NCI-H2171 treated with DMSO at 0.1 percent for 48 hours (cell line): ENCODE measurements around the gene TSR1.
"Not testable (repeated sequence)": the region's sequence is repeated elsewhere in the genome, so short reads cannot be mapped to it uniquely, and the experiment has no call there.

ENCODE experiments used
- DNase-seq: peaks from one replicate; lab custom pipeline; 2025; lab: John Stamatoyannopoulos, UW

TSR1 gene

GRCh38 chr17:2336852-2337543, 741 bp upstream of the TSR1 start, which contains the start of gene SGSM2:
Gene SGSM2 (plus strand): TSS chr17:2337501. CDS start chr17:2337689, 188 bp downstream.
- DNase-seq, result peak; percentile 74

DNA sequence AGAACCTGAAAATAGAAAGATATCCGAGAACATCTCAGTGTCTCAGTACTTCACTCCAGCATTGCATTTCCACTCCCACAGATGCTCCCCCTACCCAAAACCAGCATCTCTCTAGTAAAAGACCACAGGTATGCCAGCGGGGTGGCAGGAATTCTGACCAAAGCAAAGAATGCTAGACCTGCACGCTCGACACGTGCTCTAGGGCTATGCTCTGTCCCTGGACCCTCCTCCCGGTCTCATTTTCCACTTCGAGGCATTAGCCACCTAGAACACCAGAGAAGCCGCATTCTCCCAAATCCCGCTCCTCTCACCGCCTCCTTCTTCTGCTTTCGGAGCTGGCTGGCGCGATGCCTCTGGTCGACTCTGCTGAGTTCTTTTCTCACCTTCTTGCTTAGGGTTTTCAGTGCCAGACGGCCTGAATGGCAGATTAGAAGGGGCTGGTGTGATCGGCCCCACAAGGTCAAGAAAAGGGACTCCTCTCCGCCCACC, 487 bp downstream of the TSR1 start:
- DNase-seq, result no peak

- no peak for DNase-seq
Measured at GRCh38 chr17:2331303-2331702, 5.0 kb downstream of the TSR1 start.

DNA sequence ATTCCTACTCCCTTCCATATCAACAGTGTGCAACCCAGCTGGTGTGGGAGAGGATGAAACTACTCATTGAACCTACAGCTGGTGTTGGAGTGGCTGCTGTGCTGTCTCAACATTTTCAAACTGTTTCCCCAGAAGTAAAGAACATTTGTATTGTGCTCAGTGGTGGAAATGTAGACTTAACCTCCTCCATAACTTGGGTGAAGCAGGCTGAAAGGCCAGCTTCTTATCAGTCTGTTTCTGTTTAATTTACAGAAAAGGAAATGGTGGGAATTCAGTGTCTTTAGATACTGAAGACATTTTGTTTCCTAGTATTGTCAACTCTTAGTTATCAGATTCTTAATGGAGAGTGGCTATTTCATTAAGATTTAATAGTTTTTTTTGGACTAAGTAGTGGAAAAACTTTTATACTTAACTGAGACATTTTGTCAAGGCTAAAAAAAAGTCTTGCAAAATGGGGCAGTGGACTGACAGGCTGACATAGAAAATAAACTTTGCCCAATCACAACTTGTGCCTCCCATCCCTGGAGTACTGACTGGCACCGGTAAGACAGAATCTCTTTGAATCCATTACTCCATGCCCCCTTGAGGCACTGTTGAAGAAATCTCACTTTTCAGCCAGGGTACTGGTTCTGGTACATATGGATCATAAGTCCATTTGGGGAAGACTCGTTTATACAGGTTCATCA, 12.5 kb downstream of the TSR1 start:
- DNase-seq, result no peak

DNA sequence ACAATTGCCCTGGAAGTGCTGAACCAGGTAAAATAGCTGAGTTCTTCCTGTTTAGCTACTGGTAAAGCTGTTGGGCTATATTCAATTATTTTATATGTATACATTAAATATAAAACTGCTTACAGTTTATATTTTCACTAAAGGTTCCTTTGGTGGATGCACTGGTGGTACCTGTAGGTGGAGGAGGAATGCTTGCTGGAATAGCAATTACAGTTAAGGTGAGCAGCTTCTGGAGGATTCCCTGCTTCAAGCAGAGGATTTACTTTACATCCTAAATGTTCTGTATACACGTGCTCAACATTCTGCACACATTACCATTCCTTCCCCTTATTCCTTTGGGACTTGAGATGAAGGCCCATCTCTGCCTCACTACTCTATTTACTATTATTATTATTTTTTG, 14.9 kb downstream of the TSR1 start:
- no peak for DNase-seq

- no peak for DNase-seq
Measured at GRCh38 chr17:2319051-2319450, 17.2 kb downstream of the TSR1 start.

- DNase-seq, result no peak
Measured at GRCh38 chr17:2317796-2318195, 18.5 kb downstream of the TSR1 start.

DNA sequence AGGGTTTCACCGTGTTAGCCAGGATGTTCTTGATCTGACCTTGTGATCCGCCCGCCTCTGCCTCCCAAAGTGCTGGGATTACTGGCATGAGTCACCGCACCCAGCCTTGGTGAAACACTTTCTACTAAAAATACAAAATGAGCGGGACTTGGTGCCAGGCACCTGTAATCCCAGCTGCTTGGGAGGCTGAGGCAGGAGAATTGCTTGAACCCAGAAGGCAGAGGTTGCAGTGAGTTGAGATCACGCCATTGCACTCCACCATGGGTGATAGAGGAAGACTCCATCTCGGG, 19.4 kb downstream of the TSR1 start:
- DNase-seq, result not testable (repeated sequence)

DNA sequence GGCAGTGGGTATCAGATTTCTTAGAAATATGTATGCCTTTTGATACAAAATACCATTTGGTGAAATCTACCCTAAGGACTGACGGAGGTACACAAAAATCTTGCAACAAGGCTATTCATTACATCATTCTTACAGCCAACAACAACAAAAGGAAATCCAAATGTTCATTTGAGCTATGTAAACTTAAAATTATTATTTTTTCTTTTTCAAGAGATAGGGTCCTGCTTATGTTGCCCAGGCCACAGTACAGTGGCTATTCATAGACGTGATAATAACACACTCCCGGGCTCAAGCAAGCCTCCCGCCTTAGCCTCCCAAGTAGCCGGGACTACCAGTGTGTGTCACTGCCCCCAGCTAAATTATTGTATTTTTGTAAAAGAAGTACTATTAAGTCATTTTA, 23.5 kb downstream of the TSR1 start:
- no peak for DNase-seq

DNA sequence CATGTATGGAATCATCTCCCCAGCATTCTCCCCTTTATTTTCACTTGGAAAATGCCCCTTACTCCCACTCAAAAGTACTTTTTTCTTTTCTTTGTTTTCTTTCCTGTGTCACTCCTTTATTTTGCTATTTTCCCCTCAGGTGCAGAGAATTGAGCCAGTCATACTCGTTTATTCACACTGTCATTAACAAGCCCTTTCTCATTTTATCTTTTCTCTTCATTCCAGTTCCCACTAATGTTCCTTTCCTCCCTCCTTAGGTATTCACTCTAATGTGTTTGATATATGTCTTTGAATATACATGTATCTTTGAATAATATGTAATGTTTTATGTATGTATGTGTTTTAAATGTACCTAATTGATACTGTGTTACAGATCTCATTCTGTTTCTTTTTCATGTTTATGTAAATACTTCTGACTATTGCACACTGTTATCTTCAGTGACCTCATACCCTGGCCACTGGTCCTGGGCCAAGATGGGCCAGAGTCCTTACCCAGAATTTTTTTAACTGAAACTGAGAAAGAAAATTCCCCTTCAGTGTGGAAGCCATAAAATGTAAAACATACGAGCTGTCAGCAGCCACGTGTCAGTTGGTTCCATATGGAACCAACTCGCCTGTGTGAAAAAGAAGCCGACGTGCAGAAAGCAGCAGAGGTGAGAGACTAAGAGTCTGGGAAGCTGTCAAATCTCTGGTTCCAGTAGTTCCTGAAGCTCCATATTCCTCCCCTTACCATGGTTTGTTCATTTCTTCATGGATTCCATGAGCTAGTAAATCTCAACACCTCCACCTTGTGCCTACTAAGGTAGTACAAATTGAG, 26.7 kb downstream of the TSR1 start:
- DNase-seq, result peak; percentile 32

- no peak for DNase-seq
Measured at GRCh38 chr17:2304931-2305330, 31.3 kb downstream of the TSR1 start.

DNA sequence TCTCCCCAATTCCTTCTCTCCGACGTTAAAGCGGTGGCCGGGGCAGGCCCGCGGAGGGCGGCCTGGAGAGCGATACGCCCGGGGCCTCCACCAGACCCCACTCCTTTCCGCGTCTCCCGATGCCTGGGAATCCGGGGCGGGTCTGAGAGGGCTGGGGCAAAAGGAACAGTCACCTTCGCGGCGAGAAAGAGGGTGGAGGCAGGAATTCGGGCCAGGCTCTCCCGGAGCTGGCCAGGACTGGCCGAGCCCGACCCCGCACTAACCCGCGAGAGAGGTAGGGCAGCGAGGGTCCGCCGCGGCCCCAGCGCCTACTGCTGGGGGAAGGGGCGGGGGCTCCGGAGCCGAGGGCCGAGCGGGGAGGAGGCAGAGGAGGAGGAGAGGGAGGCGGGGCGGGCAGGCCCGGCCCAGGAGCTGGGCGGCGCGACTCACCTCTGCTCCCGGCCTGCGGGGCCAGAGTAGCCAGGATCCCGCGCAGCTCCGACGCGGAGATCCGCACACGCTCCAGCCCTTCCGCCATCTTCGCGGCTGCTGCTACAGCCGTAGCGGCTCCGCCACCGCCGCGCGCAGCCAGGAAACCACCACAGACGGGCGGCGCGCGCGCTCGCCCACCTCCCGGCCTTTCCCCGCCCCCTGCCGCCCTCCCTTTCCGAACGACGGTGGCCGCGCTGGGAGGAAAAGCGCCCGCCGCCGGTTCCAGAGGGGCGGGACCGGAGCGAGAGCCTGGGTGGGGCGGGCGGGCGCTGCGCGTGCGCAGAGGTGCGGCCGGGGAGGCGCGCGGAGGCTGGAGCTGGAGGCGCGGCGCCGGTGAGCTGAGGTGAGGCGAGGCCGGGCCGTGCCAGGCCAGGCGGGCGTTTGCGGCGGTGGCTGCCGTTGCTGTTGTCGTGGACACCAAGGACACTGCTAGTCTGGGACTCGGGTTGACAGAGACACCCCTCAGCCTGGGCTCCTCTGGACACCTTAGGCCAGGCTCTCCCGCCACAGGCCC, 32.8 kb downstream of the TSR1 start, which contains the start of the genes SMG6 and SRR:
Gene SMG6 (minus strand): TSS at position 582 of the 985 bp plus-strand sequence. CDS start 65 bp downstream, at position 517.
Gene SRR (plus strand): TSS at position 747 of the 985 bp plus-strand sequence. CDS start 11,611 bp downstream, outside the sequence.
- DNase-seq, result peak; percentile 85

- DNase-seq, result no peak
Measured at GRCh38 chr17:2302778-2303203, 33.5 kb downstream of the TSR1 start.

DNA sequence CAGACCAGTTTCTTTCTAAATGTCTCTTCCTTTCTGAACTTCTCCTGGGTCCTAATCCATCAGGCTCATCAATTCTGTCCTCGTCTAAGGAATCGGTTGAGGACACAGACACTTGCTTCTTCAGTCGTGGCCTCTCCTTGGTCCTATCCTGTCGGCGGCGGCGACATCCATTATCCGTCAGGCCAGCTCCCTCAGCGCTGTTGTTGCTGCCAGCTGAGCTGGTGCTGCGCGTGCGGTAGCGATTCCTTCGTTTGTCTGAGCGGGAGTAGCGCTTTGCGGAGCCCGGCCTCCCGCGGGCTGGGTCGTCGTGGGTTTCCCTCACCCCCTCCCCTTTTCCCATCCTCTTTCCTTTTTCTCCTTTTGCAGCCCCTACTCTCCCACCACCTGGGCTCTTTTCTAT, 36.5 kb downstream of the TSR1 start:
- no peak for DNase-seq

GRCh38 chr17:2299136-2299535, 37.1 kb downstream of the TSR1 start:
- DNase-seq, result no peak

DNA sequence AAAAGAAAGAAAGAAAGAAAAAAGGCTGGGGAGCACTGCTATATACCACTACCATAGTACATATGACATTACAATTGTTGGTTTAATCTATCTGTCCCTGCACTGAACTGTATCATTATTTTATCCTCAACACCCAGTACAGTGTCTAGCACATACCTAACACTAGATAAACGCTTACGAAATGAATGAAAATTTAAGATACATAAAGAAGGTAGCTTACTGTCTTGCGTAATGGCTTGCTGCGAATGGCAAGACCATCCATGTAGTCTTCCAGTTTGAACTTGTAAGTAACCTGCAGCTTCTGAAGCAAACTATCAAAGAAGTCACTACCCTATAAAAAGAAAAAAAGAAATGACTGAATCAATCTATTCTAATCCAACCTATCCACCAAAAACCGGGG, 39.2 kb downstream of the TSR1 start:
- DNase-seq, result no peak

DNA sequence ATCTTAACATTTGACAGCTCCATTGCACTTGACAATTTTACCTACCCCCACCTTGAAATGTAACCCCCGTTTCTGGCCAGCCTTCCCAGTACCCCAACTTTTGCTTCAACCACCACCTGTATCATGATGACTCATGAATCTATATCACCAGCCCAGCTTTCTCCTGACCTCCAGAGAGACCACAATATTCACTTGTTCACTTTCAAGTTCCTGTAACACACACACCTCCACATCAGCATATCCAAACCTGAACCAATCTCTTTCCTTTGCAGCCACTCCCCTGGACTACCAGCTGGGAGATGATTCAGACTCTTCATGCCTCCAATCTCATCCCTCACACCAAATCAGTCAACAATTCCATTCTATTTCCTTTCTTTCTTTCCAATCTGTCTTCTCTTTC, 40.7 kb downstream of the TSR1 start:
- no peak for DNase-seq

- no peak for DNase-seq
Measured at GRCh38 chr17:2292100-2292499, 44.2 kb downstream of the TSR1 start.

- no peak for DNase-seq
Measured at GRCh38 chr17:2289878-2290478, 46.3 kb downstream of the TSR1 start.

DNA sequence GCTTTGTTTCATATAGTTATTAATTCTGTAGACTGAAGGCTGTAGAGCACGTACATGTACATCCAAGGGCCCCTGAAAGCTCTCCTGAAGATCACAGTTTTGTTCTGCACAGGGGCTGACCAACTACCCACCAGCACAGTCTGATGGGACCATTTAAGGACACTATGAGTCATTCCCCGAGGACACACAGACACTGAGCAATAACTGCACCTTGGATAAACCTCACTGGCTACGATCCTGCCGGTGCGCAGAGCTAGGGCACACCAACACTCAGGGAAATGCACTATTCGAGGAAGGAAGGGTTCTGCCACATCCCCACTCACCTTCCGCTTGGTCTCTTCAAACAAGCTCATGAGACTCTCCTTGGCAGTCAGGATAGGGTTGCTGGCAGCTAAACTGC, 53.0 kb downstream of the TSR1 start:
- DNase-seq, result no peak

GRCh38 chr17:2282297-2282873, 53.9 kb downstream of the TSR1 start:
- peak; percentile 90 for DNase-seq
